Measurements from ENCODE around the gene NRP1.

Gene NRP1

GRCh38 chr10:33290321-33291052 is 44.0 kb downstream of the NRP1 start:
- TF ChIP-seq MAX (IDR thresholded peaks at IDR 0.05), result no peak
- no peak for TF ChIP-seq FOXM1 (IDR thresholded peaks at IDR 0.05; ENCODE audit: borderline replicate concordance, low read depth)
- no peak for TF ChIP-seq ZBTB7A (IDR thresholded peaks at IDR 0.05; ENCODE audit: low read depth)
- TF ChIP-seq CREB1 (IDR thresholded peaks at IDR 0.05; ENCODE audit: low read depth), result no peak
- TF ChIP-seq REST (IDR thresholded peaks at IDR 0.05; ENCODE audit: low read depth), result no peak
- no peak for TF ChIP-seq CEBPB (IDR thresholded peaks at IDR 0.05)
- no peak for TF ChIP-seq EGR1 (IDR thresholded peaks at IDR 0.05)
- no peak for TF ChIP-seq RAD21 (IDR thresholded peaks at IDR 0.05; ENCODE audit: low read depth)
- TF ChIP-seq USF1 (IDR thresholded peaks at IDR 0.05), result no peak
- no peak for TF ChIP-seq TCF12 (IDR thresholded peaks at IDR 0.05; ENCODE audit: low read depth)
- TF ChIP-seq TEAD4 (IDR thresholded peaks at IDR 0.05), result no peak
- no peak for TF ChIP-seq TAF1 (IDR thresholded peaks at IDR 0.05; ENCODE audit: low read depth)

GRCh38 chr10:33289776-33290175 is 44.7 kb downstream of the NRP1 start:
- TF ChIP-seq FOXM1 (IDR thresholded peaks at IDR 0.05; ENCODE audit: borderline replicate concordance, low read depth), result no peak
- TF ChIP-seq TCF12 (IDR thresholded peaks at IDR 0.05; ENCODE audit: low read depth), result no peak
- no peak for TF ChIP-seq TAF1 (IDR thresholded peaks at IDR 0.05; ENCODE audit: low read depth)
- no peak for TF ChIP-seq CEBPB (IDR thresholded peaks at IDR 0.05)
- TF ChIP-seq EGR1 (IDR thresholded peaks at IDR 0.05), result no peak
- TF ChIP-seq ZBTB7A (IDR thresholded peaks at IDR 0.05; ENCODE audit: low read depth), result no peak
- no peak for TF ChIP-seq CREB1 (IDR thresholded peaks at IDR 0.05; ENCODE audit: low read depth)
- no peak for TF ChIP-seq YY1 (IDR thresholded peaks at IDR 0.05; ENCODE audit: low read depth)
- TF ChIP-seq USF1 (IDR thresholded peaks at IDR 0.05), result no peak
- TF ChIP-seq REST (IDR thresholded peaks at IDR 0.05; ENCODE audit: low read depth), result no peak
- TF ChIP-seq MAX (IDR thresholded peaks at IDR 0.05), result no peak
- TF ChIP-seq NFIC (IDR thresholded peaks at IDR 0.05), result no peak
- TF ChIP-seq EP300 (IDR thresholded peaks at IDR 0.05; ENCODE audit: borderline replicate concordance), result no peak
- TF ChIP-seq RAD21 (IDR thresholded peaks at IDR 0.05; ENCODE audit: low read depth), result no peak
- no peak for TF ChIP-seq TEAD4 (IDR thresholded peaks at IDR 0.05)

GRCh38 chr10:33288127-33288526 is 46.3 kb downstream of the NRP1 start:
- TF ChIP-seq FOXM1 (IDR thresholded peaks at IDR 0.05; ENCODE audit: borderline replicate concordance, low read depth), result no peak
- TF ChIP-seq TCF12 (IDR thresholded peaks at IDR 0.05; ENCODE audit: low read depth), result no peak
- TF ChIP-seq YY1 (IDR thresholded peaks at IDR 0.05; ENCODE audit: low read depth), result no peak
- no peak for TF ChIP-seq EP300 (IDR thresholded peaks at IDR 0.05; ENCODE audit: borderline replicate concordance)
- TF ChIP-seq EGR1 (IDR thresholded peaks at IDR 0.05), result no peak
- TF ChIP-seq USF1 (IDR thresholded peaks at IDR 0.05), result no peak
- no peak for TF ChIP-seq REST (IDR thresholded peaks at IDR 0.05; ENCODE audit: low read depth)
- TF ChIP-seq NFIC (IDR thresholded peaks at IDR 0.05), result no peak
- TF ChIP-seq MAX (IDR thresholded peaks at IDR 0.05), result no peak
- TF ChIP-seq CREB1 (IDR thresholded peaks at IDR 0.05; ENCODE audit: low read depth), result no peak
- no peak for TF ChIP-seq RAD21 (IDR thresholded peaks at IDR 0.05; ENCODE audit: low read depth)
- TF ChIP-seq CEBPB (IDR thresholded peaks at IDR 0.05), result no peak
- TF ChIP-seq TEAD4 (IDR thresholded peaks at IDR 0.05), result no peak
- no peak for TF ChIP-seq TAF1 (IDR thresholded peaks at IDR 0.05; ENCODE audit: low read depth)
- TF ChIP-seq ZBTB7A (IDR thresholded peaks at IDR 0.05; ENCODE audit: low read depth), result no peak
